Activated CD4-positive, alpha-beta T cell treated with anti-CD3 and anti-CD28 coated beads, Interleukin-2, amount 50 U/mL, for 16 hours (primary cell): ENCODE measurements around the gene PEX11B.

Source experiments
- DNase-seq: peaks from one replicate; pipeline ENCODE4 v3.0.0-alpha.2; 2020

Gene PEX11B

DNA sequence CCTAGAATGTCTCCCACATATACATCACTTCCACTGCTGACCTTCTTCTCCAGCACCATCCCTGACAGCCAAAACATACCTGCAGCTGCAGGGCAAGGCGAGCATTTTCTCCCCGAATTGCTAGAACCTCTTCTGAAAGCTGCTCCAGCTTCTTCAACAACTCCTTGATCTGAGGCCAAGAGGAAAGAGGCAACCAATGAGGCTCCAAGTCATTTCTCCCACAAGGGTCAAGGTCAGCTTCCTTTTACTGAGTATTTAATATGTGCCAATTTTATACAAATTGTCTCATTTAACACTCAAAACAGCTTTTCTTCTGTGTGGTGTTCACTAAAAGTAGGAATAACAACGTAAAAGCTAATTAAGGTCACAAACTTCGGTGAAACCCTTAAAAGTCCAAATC, 50.3 kb downstream of the PEX11B start:
- DNase-seq, result no peak

DNA sequence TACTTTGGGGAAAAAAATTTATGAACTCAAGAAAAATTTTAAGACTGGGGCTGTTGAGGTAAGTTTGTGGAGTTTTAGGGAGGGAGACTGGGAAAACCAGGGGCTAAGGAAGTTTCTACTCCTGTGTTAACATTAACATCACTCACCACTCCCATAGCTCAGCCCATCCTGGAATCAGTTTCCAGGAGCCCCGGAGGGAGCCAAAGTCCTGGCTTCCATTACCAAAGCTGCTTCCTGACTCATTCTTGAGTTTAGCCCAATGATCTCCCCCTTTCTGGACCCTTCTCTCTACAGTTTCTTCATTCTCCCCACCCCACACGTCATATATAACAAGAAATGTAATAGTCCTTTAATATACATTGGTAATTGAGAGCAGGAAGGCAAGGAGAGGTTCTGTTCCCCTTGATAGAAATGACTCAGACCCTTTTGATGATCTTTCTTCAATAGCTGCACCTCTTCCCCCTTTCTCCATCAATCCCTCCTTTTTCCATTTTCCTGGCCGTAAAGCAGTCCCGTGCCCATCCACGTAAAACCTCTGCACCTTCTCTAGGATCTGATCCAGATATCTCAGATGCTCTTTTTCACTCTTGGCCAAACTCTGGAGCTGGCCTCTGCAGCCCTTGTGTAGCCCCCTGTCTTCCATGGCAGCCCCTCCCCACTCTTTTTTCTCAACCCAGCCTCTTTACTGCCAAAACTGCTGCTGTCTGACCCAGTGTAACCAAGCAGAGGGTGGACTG, 55.1 kb downstream of the PEX11B start:
- DNase-seq, result no peak
